Colonic mucosa (tissue), 4 donors: ENCODE data around the gene PSMD10. TPM values are rescaled to one million over a fixed set of nuclear protein-coding genes. Genes with fewer than 3 reads are reported as not detected.

Experiments used
- DNase-seq: peaks from one replicate; pipeline ENCODE4 v3.0.0-alpha.2; 2020
- H3K27ac ChIP-seq: fragments of 200-600 bp; one replicate; pipeline ENCODE4 v1.8.0; 2021
- H3K27me3 ChIP-seq: fragments of 200-600 bp; one replicate; pipeline ENCODE4 v1.8.0; 2021
- H3K36me3 ChIP-seq: fragments of 200-600 bp; one replicate; pipeline ENCODE4 v1.8.0; 2021
- H3K4me1 ChIP-seq: fragments of 200-600 bp; one replicate; pipeline ENCODE4 v1.8.0; 2021; ENCODE audit warnings: mild to moderate bottlenecking
- H3K4me3 ChIP-seq: fragments of 200-600 bp; one replicate; pipeline ENCODE4 v1.8.0; 2021
- H3K9ac ChIP-seq, 2 donors: one replicate each; pipeline ENCODE4 v1.7.0; 2013; ENCODE audit warnings: control low read depth in 2 of 2, low read depth in 2 of 2, low read length in 2 of 2
- H3K9me3 ChIP-seq: fragments of 200-600 bp; one replicate; pipeline ENCODE4 v1.8.0; 2021
- intact Hi-C: fragments of 100-400 bp; cut with DNase I; formaldehyde crosslinking; loops from one replicate; pipeline ENCODE4 v1.14.1; 2022
- total RNA-seq, 2 donors: library from RNA; stranded (reverse); fragmentation: NEBNext Ultra II Directional in 1 of 2; extraction: Animal tissue kit (Norgen Biotek cat#: 25700) in 1 of 2; gene quantifications; one replicate each; pipeline ENCODE4 v1.2.1, GENCODE V29; 2021
- TF ChIP-seq, protein P1 (sequence below): fragments of 200-600 bp; IDR thresholded peaks from one replicate; pipeline ENCODE4 v1.8.0; 2022; ENCODE audit warnings: antibody characterized with exemption, mild to moderate bottlenecking
- donor health status: healthy.
- donor health status: DM: no; HTN: no; CAD: no.
- donor health status: DM: no; HTN: no; CAD: no.

Gene PSMD10
- total RNA-seq, 2 donors from 2014 or later, result 44.2 to 48.6 TPM

DNA sequence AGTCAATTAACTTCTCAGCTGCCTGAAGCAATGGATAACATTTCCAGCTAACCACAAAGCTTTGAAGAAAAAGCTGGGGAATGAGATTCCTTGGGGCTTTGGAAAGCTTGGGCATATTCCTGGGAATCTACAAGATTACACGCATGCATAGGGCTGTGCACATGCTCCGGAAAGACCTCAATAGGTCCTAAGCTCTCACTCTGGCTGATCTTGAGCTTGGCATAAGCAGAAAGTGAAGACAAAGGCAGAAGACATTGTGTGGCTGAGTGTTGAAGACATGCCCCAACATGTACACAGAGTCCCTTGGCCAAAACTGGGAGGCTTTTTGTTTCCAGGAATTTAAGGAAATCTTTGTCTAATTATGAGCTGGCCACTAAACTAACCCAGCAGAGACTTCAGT is 31.4 kb upstream of the PSMD10 start:
- Histone ChIP-seq H3K4me1 (no peaks in the 10 kb centered on the region), H3K27ac (no peak overlapping the region), H3K4me3 (no peak overlapping the region), H3K9ac (no peak overlapping the region), H3K36me3 (no peaks in the 10 kb centered on the region), H3K9me3 (no peaks in the 10 kb centered on the region), H3K27me3 (no peaks in the 10 kb centered on the region)
- intact Hi-C loops, result no loop called here
- TF ChIP-seq, protein P1, sequence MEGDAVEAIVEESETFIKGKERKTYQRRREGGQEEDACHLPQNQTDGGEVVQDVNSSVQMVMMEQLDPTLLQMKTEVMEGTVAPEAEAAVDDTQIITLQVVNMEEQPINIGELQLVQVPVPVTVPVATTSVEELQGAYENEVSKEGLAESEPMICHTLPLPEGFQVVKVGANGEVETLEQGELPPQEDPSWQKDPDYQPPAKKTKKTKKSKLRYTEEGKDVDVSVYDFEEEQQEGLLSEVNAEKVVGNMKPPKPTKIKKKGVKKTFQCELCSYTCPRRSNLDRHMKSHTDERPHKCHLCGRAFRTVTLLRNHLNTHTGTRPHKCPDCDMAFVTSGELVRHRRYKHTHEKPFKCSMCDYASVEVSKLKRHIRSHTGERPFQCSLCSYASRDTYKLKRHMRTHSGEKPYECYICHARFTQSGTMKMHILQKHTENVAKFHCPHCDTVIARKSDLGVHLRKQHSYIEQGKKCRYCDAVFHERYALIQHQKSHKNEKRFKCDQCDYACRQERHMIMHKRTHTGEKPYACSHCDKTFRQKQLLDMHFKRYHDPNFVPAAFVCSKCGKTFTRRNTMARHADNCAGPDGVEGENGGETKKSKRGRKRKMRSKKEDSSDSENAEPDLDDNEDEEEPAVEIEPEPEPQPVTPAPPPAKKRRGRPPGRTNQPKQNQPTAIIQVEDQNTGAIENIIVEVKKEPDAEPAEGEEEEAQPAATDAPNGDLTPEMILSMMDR, result no peak
- DNase-seq, result no peak

DNA sequence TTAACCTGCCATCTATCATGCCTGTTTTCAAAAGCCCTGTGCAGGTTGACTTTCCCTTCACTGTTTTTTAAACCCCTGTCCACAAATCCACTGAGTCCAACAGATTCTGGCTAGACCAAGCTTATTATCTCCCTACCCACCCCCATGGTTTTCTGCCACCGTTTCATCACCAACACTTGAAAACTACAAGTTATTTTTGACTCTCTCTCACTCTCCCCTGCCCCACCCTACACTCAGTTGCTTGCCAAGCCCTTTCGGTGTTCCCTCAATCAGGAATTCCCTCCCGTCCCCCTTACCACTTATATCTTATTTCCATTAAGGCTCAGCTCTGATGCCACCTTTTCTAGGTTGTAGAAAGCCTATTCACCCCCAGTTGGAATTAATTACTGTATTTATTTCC is 29.9 kb upstream of the PSMD10 start:
- no peak for DNase-seq
- Histone ChIP-seq H3K4me1 (no peaks in the 10 kb centered on the region), H3K36me3 (no peaks in the 10 kb centered on the region), H3K27ac (no peak overlapping the region), H3K9ac (no peak overlapping the region), H3K4me3 (no peak overlapping the region), H3K9me3 (no peaks in the 10 kb centered on the region), H3K27me3 (no peaks in the 10 kb centered on the region)
- TF ChIP-seq, protein P1, result no peak
- intact Hi-C loops, result no loop called here

DNA sequence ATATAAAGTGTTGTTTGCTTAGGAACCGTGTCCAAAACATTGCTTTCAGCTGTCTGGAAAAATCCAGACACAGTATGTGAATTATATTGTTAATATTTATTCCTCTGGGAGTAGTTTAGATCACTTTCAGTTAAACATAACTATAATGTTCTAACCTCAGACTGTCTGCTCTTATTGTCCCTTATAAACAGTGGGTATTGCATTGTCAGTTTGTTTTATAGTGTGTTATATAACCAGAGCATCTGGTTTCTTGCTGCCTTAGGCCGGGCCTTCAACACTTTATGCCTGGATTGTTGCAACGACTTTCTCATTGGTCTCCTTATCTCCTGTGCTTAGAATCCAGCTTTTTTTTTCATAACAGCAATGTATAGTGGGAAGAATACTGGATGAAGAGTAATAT is 26.6 kb upstream of the PSMD10 start:
- no peaks in the 10 kb centered on the region for H3K27me3 ChIP-seq
- H3K9me3 ChIP-seq, result no peaks in the 10 kb centered on the region
- no peaks in the 10 kb centered on the region for H3K36me3 ChIP-seq
- TF ChIP-seq, protein P1, result no peak
- H3K9ac ChIP-seq, result no peak overlapping the region
- no peak for DNase-seq
- intact Hi-C loops, result no loop called here
- H3K4me1 ChIP-seq, result no peaks in the 10 kb centered on the region
- H3K27ac ChIP-seq, result no peak overlapping the region
- no peak overlapping the region for H3K4me3 ChIP-seq

DNA sequence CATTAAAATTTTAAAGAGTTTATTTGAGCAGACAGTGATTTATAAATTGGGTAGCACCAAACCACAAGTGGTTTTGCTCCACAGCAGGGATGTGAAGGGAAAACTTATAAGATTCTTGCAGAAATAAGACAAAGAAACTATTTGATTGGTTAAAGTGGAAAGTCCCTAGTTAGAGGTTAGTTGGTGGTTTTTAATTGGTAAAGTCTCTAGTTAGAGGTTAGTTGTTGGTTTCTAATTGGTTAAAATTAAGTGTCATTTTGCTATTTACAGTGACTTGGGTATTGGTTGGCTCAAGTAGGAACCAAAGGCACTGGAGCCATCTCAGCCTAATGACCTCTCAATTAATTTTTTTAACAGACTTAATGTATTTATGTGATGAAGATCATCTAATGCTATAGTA is 23.2 kb upstream of the PSMD10 start:
- Histone ChIP-seq H3K36me3 (no peaks in the 10 kb centered on the region), H3K4me3 (no peak overlapping the region), H3K9me3 (no peaks in the 10 kb centered on the region), H3K4me1 (no peaks in the 10 kb centered on the region), H3K27me3 (no peaks in the 10 kb centered on the region), H3K9ac (no peak overlapping the region), H3K27ac (no peak overlapping the region)
- TF ChIP-seq, protein P1, result no peak
- no peak for DNase-seq
- intact Hi-C loops, result no loop called here

DNA sequence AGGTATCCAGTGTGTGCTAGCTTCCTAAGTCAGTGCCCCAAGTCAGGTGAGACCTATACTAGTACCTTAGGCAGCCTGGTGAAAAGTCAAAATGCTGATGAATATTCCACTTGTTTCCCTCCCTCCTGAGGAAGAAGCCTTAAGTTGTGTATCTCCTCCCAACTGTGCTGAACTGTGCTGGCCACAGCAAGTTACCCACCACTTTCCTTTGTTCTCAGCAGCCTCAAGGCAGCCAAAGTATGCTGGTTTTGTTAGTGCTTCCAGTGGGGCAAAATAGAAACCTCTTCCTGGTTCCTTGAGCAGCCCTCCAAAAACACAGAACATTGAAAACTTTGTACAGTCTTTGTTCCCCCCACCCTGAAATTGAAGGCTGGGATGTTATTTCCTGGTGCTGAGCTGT is 14.1 kb upstream of the PSMD10 start:
- no peaks in the 10 kb centered on the region for H3K9me3 ChIP-seq
- TF ChIP-seq, protein P1, result no peak
- no peak for DNase-seq
- no peak overlapping the region for H3K9ac ChIP-seq
- H3K27ac ChIP-seq, result no peak overlapping the region
- H3K27me3 ChIP-seq, result no peaks in the 10 kb centered on the region
- intact Hi-C loops, result no loop called here
- no peaks in the 10 kb centered on the region for H3K4me1 ChIP-seq
- H3K36me3 ChIP-seq, result no peaks in the 10 kb centered on the region
- H3K4me3 ChIP-seq, result no peak overlapping the region

DNA sequence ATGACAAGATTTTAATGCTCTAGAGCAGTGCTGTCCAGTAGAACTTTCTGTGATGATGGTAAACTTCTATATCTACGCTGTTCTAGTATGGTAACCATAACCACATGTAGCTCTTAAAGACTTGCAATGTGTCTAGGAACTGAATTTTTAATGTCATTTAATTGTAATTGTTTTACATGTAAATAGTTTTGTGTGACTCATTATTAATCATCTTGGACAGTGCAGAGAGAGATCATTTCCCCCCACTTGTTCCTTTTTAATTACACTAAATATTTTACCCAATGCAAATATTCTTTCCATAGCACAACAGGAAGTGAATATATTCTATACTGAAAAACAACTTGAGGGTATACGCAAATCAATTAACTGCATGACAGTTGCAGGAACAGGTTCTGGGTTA is 6.0 kb upstream of the PSMD10 start:
- Histone ChIP-seq H3K27ac (no peak overlapping the region), H3K27me3 (no peaks in the 10 kb centered on the region), H3K4me3 (no peak overlapping the region), H3K9ac (no peak overlapping the region), H3K4me1 (no peaks in the 10 kb centered on the region), H3K36me3 (no peaks in the 10 kb centered on the region), H3K9me3 (no peaks in the 10 kb centered on the region)
- TF ChIP-seq, protein P1, result no peak
- intact Hi-C loops, result no loop called here
- DNase-seq, result no peak
